HG02759 (cell line): ENCODE measurements around the gene WDR64.
"Not testable (repeated sequence)": the region's sequence is repeated elsewhere in the genome, so short reads cannot be mapped to it uniquely, and the experiment has no call there.

Source experiments
- ATAC-seq: cut with Tn5 transposase; IDR thresholded peaks from one replicate; pipeline ENCODE4 v1.9.1; 2021; ENCODE audit warnings: mild to moderate bottlenecking, moderate library complexity; ENCODE audit not compliant: unreplicated experiment

WDR64 gene

DNA sequence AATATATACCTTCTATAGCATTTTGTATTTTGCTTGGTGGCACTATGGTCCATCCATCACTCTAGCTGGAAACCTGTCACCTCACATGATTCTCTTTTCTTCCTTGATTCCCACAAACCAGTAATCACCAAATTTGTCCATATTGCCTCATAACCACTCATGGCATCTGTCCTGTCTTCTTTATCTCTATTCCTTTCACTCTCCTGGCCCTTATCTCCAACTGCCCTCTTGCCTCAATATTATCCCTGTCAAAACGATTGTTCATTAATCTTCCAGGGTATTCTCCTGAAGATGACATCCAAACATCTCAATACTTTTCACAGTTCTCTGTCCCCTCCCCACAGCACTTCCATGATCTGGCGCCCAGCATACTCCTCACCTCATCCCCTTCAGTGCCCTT lies 46.1 kb downstream of the WDR64 start:
- no peak for ATAC-seq

DNA sequence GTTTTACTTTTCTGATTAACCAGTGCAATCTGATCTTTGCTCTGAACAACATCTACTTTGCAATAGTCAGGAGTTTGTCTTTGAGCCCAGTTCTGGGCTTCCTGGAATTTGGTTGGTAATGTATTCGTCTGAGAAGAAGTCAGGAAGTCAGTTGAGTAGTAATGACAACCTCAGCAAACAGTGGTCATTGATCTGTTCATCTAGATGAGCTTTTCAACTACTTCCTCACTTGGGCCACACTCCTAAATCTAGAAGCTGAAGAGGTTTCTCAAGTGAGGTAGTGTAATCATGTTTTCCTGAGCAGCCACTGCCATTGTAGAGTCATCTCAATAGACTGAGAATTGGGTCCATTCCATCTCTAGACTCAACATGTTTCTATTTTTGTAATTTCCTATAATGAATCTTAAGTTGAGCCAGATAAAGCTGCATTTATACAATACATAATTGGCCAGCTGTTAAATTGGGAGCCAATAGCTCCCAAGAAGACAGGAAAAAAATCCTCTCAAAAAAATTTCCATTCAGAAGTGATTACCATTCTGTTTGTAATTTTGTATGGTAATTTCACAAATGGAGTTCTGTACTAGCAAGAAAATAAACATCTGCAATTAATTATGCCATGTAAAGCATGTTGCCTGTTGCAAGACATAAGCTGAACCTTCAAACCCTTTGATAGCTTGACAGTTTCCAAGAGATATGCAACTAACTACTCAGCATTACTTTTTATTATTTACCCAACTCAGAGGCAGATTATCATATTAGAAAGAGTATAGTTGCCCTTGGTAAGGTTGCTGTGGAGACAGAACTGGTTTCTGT lies 49.6 kb downstream of the WDR64 start:
- no peak for ATAC-seq

DNA sequence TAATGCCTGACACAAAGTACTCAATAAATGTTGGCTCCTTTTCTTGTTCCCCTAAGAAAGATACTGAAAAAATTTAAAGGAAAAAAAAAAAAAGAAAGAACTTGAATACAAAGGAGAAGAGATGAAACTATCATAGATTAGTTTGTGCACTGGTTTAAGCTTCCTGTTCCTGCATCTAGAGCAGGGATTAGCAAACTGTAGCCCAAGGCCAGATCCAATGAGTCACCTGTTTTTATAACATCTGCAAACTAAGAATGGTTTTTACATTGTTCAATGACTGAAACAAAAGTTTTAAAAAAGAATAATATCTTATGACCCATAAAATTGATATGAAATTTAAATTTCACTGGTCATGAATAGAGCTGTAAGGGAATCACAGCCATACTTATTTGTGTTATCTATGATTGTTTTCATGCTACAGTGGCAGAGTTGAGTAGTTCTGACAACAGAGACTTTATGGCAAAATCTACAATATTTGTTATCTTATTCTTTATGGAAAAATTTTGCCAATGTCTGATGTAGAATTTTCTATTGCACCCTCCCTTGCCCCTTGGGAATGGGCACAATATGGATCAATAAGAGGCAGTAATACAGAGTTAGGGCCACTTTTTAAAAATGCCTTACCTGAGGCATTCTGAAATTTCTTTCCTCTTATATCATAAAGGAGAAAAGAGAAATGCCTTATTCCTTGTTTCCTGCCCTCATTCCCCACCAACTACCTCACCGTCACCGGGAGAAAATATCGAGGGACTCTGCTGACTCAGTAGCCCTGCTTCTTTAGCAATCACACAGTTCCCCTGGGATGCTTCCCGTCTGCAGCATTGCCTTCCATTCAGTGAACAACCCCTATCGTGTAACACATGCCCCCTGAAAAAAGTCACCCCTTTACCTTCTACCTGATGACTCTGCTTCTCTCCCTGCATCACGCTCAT lies 50.6 kb downstream of the WDR64 start:
- no peak for ATAC-seq

DNA sequence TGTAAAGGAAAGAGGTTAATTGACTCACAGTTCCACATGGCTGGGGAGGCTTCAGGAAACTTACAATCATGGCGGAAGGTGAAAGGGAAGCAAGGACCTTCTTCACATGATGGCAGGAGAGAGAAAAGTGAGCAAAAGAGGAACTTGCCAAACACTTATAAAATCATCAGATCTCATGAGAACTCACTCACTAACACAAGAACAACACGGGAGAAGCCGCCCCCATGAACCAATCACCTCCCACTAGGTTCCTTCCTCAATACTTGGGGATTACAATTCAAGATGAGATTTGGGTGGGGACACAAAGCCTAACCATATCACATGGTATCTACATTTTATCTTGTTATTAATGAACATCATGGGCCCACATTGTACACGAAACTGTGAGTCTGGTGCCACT lies 51.7 kb downstream of the WDR64 start:
- ATAC-seq: not testable (repeated sequence)

DNA sequence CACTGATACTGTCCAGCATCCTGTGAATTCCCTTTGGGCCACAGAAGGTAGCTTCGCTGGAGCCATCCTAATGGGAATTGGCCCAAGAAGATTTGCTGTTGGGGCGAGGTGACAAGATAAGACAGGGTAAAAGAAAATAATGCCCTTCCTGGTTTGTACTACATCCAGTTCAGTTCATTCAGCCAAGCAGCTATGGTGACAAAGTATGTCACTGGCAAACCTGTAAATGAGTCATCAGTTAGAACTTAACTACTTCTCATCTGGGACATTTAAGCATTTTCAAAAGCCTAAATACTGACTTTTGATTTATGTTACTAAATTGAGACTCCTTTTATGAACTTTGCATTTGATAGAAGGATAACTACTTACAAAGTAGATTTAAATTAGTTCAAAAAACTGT lies 54.2 kb downstream of the WDR64 start:
- ATAC-seq: no peak

DNA sequence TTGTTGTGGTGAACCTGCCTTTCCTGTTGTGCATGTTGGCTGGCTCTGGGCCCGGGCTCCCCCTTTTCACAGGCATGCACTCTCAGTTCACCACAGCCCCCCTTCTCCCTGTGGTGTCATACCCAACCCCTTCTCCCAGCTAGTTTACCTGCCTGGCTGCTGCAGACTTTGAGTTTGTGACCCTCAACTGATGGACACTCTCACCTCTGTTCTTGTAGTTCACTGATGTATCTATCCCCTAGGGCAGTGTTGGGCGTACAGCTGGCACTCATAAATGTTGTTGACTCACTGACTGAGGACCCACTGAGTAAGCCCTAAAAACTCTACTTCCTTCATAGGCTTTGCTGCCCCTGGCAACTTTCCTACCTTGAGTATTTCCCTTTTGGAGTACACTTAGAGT lies 54.9 kb downstream of the WDR64 start:
- no peak for ATAC-seq

DNA sequence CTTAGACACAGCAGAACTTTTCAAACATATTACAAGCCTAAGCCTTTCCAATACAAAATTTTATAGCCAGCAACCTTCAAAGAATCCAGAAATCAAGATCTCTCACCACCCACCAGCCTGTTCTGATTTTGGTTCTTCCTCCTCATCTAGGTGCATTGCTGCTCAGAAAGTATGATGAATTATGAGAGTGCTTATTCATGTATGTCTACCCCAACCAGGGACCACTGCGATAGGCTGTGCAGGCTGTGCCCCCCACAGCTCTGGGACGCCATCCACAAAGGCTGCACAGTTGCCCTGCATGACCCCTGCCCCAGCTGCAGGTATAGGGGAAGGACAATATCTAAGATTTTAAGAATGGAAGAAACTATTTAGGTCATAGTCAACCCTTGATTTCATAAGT lies 55.4 kb downstream of the WDR64 start:
- ATAC-seq: no peak

DNA sequence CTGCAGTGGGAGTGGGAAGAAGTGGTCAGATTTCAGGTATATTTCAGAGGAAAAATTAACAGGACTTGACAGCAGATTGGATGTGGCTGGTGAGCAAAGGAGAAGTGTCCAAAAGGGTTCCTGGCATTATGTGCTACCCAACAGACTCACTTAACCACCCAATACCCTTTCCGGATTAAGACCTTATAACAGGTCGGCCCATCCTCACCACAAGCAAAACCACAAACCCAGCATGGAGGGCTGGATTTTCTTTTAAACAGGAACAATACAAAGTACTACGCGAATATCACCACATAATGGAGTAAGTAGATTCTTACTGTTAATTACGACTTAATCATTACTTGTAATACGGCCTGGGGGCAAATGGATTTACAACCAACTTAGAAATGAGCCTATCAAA lies 59.2 kb downstream of the WDR64 start:
- no peak for ATAC-seq

DNA sequence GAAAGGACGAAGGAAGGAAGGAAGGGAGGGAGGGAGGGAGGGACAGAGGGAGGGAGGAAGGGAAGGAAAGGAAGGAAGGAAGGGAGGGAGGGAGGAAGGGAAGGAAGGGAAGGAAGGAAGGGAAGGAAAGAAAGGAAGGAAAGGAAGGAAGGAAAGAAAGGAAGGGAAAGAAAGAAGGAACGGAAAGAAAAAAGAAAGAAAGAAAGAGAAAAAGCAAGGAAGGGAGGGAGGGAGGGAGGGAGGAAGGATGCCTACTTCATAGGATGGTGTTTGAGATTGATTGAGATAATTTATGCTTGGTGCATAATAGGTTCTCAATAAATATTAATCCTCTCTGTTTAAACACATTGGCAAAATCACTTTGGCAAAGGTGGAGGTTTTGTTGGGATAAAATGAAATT lies 61.2 kb downstream of the WDR64 start:
- no peak for ATAC-seq

DNA sequence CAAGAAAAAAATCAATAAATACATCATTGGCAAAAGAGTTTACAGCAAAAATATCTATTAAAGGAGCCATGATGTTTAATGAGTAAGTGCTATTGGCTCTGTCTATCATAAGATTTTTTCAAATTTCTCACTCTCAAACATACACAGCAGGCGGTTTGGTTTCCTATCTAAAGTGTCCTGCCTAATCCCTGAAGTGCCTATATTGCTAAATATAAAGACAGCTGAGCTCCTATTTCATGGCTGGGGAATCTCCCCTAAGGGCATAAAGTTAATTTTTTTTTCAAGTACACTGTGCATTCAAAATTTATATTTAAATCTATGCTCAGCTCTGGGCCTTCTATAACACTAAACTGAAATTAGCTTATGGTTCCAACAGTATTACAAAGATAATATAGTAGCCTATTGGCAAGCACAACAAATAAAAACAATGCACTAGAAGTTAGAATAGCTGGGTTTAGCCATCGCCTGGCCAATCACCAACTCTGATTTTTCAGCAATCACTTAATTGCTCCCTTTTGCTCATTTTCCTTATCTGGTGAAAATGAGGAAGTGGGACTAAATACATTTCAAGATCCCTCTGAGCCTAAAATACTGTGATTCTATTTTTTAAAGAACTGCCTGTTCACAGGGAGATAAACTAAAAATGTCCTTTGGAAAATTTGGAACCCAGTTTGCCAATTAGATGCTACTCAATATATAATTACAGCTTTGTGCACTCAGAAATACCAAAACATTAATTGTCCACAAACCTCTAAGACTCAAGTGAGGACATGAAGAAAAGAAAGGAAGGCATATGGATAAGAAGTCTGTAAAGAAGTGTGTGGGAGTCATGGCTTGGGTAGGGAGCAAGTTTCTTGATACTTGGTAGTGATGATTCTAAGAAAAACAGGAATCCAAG lies 62.5 kb downstream of the WDR64 start:
- ATAC-seq: no peak

DNA sequence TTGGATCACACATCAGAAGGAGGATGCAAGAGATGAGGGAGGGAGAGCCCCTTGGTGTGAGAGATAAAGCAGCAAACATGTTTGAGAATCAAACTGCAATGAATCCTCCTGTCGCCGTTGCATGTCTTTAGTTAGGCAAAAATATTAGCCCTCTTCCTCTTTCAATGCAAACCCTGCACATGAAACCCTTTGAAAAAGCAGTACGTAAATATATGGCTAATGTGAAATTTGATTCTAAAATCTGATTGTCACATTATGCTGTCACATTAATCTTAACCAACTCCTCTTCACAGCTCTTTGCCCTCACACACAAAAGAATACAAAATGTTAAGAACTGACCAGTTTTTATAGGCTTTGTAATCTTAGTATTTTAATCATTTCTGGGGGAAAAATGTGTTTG lies 63.4 kb downstream of the WDR64 start:
- ATAC-seq: no peak

DNA sequence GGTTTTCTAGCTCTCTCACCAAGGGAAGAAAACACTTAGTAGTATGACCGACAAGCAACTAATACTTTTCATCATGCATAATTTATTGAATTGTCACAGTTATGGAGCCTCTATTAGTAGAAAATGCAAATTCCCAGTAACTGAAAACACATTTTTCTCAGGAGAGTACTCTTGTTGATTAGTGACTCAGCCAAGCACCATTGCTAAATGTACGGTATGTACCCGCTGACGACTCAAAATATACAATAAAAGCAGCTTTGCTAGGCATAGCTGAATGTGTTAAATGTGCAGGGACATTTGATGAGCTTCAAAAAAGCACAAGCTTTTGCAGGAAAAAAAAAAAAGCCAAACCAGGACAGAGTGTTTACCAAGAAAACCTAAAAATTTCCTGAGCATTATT lies 63.9 kb downstream of the WDR64 start:
- no peak for ATAC-seq

DNA sequence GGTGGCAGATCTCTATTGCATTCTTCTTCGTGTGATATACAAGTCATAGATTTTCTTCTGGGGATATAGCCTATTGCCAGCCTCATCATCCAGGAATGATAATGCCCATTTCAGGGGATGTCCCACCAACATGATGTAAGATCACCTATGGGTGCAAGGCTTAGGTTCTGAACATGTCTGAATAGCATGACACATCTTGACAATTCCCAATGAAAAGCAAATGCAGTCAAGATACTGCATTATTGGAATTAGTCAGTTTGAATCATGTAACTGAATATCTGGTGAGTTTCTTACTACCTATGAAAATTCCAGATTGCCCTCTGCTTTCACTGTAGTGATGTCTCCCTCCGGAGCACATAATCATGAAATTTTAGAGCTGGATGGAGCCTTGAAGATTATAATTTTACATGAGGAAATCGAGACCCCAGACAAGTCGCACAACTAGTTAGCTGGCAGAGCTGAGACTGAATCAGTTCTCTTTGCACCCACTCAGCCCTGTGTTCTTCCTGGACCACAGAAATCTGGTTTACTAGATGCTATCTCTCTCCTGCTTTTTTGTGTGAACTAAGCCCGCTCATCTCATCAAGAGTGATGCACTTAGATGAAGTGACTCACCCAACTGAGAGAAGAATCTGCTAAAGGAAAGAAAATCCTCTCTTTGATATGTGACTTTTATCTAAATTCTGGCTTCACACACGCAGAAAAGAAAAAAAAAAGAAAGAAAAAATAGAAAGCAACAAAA lies 65.0 kb downstream of the WDR64 start:
- no peak for ATAC-seq

DNA sequence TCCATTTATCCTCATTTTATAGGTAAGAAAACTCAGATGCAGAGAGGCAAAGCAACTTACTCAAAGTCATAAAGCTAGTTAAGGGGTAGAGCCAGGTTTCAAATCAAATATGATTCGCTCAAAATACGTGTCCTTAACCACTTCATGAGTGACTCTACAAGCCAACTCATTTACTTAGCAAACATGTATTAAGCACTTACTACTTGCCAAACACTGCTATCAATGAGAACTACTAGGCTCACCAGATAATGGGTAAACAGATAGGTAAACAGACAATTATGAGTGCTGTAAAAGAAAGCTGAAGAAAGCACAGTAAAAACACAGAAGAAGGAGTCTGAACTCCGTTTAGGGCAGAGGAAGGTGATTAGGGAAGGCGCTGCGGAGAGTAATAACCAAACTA lies 65.9 kb downstream of the WDR64 start:
- ATAC-seq: no peak

DNA sequence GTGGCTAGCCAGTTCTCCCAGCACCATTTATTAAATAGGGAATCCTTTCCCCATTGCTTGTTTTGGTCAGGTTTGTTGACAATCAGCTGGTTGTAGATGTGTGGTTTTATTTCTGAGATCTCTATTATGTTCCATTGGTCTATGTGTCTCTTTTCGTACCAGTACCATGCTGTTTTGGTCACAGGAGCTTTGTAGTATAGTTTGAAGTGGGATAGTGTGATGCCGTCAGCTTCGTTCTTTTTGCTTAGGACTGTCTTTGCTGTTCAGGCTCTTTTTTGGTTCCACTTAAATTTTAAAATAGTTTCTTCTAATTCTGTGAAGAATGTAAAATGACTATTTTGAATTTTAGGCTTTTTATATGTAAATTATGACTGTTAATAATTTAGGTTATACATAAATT lies 68.9 kb downstream of the WDR64 start:
- no peak for ATAC-seq

DNA sequence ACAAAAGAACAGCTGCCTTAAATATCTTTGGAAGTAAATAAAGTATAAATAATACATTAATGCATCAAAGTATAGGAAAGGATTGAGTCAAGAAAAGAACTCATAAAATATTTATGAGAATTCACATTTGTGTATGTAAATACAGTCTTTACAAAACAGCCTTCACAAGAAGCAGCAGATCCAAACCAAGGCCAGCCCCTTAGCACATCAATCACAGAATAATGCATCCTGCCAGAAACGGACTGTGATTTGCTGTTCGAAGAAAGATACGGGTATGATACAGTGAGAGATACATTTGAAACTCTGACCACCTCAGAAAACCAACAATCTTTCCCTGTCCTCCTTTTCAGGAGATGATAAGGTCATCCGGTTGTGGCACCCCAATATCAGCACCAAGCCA lies 70.9 kb downstream of the WDR64 start:
- ATAC-seq: no peak

DNA sequence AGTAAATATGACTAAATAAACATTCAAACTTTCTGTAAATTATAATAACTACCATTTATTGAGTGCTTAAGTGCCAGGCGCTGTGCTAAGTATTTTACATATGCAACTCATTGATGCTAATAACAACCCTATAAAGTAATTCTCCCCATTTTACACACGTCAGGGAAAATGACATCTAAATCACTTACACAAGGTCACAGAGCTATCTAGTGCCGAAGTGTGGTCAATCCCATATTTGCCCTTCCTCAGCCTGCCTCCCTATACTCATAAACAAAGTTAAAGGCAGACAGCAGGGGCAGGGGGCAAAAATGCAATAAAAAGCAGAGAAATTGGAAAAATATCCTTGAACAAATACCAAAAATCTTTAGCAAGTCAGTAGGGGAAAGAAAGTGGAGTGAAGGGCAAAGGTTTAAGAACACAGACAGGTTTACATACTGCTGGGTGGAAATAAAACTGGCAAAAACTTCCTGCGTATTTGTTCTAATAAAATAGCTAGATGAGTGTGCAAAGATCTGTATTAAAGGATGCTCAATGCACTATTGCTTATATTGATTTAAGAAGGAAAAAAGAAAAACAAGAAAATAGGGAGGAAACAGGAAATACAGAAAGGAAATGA lies 72.8 kb downstream of the WDR64 start:
- ATAC-seq: no peak

DNA sequence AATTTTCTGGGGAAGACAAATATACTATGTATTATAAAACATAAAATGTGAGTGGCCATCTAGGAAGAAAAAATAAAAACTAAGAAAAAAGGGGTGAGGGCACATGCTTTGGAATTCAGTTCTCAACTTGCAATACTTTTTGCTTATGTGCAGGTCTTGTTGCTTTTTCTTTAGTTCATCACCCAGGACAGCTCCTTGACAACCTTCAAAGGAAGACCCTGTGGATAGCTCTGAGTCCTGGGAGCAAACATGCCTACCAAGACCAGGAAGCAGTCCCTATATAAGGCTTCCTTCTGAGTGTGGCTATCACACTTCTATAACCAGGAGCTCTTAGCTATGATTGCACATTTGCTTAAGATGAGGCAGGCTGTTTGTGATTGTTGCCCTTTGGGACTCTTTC lies 78.0 kb downstream of the WDR64 start:
- ATAC-seq: no peak

DNA sequence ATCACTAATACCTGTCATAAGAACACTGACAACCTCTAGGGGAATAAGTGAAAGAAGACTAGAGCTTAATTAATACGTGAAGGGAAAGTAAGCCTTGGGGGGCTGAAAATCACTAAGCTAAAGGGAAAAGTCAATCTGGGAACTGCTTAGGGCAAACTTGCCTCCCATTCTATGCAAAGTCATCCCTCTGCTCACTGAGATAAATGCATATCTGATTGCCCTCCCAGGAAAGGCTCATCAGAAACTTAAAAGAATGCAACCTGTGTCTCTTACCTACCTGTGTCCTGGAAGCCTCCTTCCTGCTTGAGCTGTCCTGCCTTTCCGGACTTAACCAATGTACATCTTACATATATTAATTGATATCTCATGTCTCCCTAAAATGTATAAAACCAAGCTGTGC lies 81.8 kb downstream of the WDR64 start:
- ATAC-seq: no peak

DNA sequence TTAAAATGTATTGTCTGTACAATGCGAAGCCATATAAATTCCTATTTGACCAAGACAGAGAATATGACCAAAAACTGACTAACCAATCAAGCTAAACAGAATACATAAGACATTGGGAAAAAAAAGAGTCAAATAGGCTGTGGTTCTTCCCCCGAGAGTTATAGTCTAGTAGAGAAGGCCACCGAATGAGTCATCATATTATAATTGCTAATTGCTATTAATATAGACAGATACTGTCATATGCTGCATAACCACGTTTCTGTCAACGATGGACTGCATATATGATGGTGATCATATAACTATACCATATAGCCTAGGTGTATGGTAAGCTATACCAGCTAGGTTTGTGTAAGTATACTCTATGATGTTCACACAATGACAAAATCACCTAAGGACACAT lies 82.5 kb downstream of the WDR64 start:
- ATAC-seq: no peak
